GM19193 (cell line): ENCODE measurements around the gene ZNF263.

Experiments
- POLR2A ChIP-seq: IDR thresholded peaks from 4 replicates; pipeline ENCODE4 v1.6.1; 2011; ENCODE audit not compliant: insufficient read depth, insufficient read length; ENCODE audit errors: extremely low read depth

The ZNF263 gene

DNA sequence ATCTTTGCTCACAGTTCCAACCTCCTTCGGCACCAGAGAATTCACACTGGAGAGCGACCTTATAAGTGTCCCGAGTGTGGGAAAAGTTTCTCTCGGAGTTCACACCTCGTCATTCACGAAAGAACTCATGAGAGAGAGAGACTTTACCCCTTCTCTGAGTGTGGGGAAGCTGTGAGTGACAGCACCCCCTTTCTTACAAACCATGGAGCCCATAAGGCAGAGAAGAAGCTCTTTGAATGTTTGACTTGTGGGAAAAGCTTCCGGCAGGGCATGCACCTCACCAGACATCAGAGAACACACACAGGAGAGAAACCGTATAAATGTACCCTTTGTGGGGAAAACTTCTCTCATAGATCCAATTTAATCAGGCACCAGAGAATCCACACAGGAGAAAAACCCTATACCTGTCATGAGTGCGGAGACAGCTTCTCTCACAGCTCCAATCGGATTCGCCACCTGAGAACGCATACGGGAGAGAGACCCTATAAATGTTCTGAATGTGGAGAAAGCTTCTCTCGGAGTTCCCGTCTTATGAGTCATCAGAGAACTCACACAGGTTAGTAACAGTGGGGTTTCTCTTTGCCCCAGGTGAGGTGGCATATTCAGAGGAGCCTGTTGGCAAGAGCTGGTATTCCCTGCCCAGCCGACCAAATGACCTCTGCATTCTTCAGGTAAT is 6.8 kb downstream of the ZNF263 start:
- no peak for TF ChIP-seq POLR2A

DNA sequence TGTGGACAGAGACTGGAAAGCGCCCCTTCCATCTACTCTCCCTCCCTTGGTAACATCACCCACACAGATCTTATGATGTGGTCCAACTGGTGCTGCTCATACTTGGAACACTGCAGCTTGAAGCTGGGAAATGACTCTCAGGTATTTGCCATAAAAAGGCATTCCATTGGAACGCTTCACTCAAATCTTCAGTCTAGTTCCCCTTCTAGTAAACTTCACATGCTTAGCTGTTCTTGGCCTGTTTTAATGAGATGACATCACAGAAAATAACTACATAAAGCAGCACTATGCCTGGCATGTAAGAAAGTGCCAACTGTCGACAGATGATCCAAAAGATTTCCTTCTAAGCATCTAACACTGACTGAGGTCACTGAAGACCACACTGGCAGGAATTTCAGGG is 9.3 kb downstream of the ZNF263 start:
- TF ChIP-seq POLR2A, result no peak

DNA sequence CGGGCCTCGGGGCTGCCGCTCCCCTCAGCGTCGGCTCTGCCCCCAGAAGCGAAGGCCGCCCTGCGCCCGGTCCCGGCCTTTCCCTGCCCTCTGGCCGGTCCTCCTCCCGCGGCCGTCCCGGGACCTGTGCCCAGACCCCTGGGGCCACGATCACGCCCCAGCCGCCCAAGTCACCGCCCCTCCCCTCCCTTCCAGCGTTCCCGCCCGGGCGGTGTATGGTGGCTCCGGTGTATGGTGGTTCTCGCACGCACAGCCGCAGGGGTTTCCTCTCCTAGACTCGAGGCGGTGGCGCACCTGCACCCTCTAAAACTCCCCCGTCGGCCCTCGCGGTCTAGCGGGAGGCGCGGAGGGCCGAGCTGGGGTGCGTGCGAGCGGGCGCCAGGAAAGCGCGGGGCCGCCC is 11.9 kb downstream of the ZNF263 start:
- no peak for TF ChIP-seq POLR2A

DNA sequence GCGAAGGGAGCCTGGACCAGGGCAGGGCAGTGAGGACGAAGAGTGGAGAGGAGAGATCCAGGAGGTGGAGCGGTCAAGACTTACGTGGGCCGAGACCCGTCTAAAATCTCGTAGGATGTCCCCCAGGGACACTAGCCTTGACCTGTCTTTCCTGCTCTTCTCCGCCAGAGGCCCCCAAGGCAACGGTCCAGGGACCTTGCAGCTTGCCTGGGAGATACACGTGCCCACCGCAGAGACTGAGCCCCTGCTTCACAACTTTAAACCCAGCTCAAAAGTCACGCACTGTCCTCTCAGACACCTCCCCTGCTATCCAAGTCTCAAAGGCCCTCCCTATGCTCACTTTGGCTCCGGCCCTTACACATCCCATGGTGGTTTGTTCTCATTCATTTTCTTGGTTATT is 12.5 kb downstream of the ZNF263 start:
- TF ChIP-seq POLR2A, result no peak

DNA sequence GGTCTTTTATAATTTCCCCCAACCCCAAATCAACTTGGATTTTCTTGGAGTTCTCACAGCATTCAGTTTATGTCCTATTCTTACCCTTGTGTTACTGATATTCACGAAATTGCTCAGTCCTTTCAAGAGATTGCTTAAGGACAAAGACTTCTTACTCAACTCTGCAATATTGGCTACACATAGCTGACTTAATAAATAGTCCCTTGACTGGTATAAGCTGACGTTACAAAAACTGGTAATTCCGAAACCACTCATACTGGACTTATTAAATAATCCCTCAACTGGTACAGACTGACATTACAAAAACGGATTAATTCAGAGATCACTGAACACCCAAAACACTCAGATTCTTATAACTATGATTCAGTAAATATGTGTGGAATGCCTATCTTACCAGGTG is 21.1 kb downstream of the ZNF263 start:
- no peak for TF ChIP-seq POLR2A

DNA sequence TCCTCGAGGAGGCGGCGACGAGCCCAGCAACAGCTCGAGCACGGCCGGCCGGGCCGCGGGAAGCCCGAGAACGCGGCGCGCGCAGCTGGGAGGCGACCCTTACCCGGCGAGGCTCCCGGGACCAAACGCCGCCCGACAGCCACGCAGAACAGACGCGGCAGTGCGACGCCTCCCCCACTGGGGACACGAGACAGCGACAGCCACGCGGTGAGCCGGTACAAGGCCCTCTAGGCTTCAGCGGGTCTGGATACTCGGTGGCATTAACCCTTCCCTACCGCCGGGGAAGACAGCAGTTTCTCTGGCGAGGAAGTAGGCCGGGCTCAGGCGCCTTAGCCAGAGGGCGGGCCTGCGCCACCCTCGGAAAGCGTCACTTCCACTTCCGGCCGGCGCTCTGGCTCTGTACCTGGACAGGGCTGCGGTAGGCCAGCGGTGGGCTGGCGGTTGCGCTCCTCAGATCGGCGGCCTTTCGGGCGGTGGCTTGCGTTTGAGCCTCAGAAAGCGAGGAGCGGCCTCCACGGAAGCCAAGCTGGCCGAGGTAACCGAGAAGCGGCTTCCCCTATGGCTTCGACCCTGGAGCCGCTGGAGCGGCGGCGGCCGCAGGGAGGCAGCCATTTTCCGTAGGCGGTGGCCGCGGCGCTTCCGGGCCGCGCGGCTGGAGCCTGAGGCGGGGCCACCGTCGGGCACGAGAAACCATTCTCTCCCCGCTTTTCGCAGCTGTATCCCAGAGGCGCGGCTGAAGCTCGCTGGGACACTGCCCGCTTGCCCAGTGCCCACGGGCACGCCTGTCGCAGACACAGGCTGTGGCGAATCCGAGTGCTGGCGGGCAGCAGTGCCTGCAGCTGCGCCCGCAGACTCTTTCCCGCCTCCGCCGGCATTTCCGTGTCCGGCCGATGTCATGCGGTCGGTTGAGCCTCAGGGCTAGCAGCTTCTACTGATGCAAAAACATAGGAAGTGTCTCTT is 22.1 kb downstream of the ZNF263 start, which contains the start of the genes TIGD7 and ZNF75A:
TIGD7 (minus strand) TSS at position 322 of the 960 bp plus-strand sequence. CDS start 4,816 bp downstream, outside the sequence.
ZNF75A (plus strand) TSS at position 389 of the 960 bp plus-strand sequence. CDS start 2,932 bp downstream, outside the sequence.
- TF ChIP-seq POLR2A, result peak; percentile 94

DNA sequence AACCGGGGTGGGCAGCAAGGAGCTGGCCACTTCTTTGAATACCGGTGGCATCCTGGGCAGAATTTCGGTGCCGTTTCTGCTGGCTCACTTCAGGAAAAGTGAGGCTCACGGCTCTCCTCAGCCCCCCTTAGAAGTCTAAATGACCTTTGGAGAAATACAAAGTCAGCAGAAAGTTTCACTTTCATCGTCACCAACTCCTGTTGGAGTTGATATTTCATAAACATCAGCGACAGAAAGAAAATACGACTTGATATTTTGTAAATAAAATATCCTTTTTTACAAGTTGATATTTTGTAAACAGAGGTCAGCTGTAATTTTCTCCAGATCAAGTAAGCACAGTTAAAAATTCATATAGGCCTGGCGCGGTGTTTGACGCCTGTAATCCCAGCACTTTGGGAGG is 22.8 kb downstream of the ZNF263 start:
- TF ChIP-seq POLR2A, result no peak

DNA sequence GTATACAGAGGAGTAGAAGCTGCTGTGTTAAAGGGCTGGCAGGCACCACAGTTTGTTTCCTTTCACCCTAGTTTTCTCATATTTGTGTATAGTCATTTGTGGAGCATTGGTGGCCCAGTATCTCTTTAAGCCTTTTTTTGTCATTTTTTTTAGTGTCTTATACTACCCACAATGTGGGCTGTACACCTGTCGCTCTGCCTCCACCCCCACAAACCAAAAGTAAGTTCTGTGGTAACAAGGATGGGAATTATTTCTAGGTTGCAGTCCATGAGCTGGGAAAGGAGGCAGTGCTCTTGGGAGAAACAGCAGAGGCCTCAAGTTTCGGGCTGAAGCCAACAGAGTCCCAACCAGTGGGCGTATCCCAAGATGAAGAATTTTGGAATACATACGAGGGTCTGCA is 28.2 kb downstream of the ZNF263 start:
- TF ChIP-seq POLR2A, result no peak

DNA sequence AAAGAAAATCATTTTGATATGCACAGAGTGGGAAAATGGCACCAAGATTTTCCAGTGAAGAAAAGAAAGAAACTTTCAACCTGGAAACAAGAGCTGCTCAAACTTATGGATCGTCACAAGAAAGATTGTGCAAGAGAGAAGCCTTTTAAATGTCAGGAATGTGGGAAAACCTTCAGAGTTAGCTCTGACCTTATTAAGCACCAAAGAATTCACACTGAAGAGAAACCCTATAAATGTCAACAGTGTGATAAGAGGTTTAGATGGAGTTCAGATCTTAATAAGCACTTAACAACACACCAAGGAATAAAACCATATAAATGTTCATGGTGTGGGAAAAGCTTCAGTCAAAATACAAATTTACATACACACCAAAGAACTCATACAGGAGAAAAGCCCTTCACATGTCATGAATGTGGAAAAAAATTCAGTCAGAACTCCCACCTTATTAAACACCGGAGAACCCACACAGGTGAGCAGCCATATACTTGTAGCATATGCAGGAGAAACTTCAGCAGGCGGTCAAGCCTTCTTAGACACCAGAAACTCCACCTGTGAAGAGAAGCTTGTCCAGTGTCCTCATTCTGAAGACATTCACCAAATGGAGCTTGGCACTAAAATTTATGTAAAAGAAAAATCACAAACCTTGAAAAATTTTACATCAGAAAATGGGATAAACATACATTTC is 34.2 kb downstream of the ZNF263 start:
- TF ChIP-seq POLR2A, result no peak

DNA sequence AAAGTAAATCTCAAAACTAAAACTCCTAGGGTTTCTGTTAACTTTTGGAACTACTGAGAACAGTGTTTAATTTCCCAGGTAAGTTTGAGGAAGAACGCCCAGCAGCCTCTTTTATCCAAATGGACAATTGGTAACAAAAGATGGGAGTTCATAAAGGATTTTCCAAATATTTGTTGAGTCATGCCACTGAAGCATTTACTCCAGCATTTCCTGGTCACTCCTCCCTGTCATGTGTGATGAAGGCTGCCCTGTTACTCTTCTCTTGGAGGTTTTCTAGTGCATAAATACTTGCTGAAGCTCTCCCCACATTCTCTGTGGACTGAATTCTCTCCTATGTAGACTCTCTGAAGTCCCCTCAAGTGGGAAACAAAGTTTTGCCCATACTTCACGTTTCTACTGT is 38.5 kb downstream of the ZNF263 start:
- no peak for TF ChIP-seq POLR2A

DNA sequence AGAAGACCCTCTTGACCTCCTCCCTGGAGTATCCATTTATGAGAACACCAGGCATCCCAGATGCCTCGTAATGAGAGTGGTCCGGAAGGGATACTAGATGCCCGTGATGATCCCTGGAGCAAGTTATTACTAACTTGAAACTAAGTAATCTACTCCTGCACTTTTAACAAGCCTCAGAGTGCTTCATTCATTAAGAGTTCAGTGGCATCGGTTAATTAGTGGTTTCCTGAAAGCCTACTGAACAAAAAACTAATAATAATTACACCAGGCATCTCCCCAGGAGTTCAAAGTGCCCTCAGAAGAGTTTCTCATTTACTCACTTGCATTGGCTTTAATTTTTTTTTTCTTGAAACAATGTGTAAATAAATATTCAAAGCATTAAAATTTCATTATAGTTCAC is 44.2 kb downstream of the ZNF263 start:
- no peak for TF ChIP-seq POLR2A

DNA sequence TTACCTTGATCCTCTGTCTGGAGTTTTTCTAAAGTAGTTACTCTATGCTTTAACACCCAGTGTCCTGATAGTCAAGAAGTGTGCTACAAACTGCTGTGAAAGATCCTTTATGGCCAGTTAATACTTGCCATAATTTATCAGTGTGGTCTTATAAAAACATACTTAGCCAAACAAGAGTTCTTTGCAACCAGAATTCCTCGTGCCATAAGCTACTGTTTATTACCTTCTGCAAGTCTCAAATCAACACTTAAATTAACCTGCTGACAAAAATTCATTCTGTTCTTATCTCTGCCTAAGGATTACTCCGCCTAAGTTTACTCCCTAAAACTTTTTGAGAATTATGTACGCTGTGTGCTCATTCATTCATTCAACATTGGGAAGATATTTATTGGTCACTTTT is 44.8 kb downstream of the ZNF263 start:
- no peak for TF ChIP-seq POLR2A

DNA sequence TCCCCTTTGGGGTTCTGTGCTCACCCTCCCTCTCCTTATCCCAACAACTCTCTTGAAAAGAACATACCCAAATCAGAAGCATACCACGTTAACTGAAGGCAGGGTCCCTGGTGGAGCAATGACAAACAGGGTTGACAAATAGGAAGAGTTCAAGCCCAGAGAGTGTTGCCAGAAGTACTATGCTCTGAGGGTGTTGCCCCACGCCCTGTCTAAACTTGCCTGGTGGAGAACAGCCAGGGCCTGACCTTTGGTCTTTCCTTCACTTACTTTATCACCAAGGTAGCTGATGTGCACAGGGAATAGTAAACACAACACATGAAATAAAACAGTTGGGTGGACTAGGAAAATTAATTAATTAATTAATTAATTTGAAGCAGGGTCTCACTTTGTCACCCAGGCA is 45.4 kb downstream of the ZNF263 start:
- no peak for TF ChIP-seq POLR2A
